ENCODE measurements around the gene DLGAP3. TPM values are rescaled to one million over a fixed set of nuclear protein-coding genes. Genes with fewer than 3 reads are reported as not detected.

The DLGAP3 gene
- total and polyA plus RNA-seq, 2 of the 13 experiments (the other 11 are each of a cell fraction or from before 2014, with no cell fraction given): 0.03 to 0.04 TPM

- H3K27ac ChIP-seq (ENCODE audit: extremely low read length, insufficient read depth, low read length): no peak overlapping the region
- ChIA-PET POLR2A (no interaction called here), CTCF (ENCODE audit: low intra/inter-chr PET ratio, low total read pairs) (interaction anchor here (4.1 kb wide), 1 partner anchor 63 kb away, joined by 81 read pairs; no protein-coding TSS in a partner anchor)
- H3K9me3 ChIP-seq (ENCODE audit: low read length): no peaks in the 10 kb centered on the region
- H4K20me1 ChIP-seq (ENCODE audit: insufficient read depth, low read length): no peaks in the 10 kb centered on the region; the same call in 1 of the 2 replicates
- H3K4me3 ChIP-seq (replicated peaks in 1 of 3; ENCODE audit: insufficient read depth in 1 of 3, low read depth in 2 of 3, low read length in 3 of 3): no peak overlapping the region
- FAIRE-seq: no peak
- H3K9ac ChIP-seq (ENCODE audit: insufficient read depth, low read depth, low read length): no peak overlapping the region
- ATAC-seq: no peak
- 93% methylated on average over 6 of the region's 6 CpGs for WGBS (ENCODE audit: low lambda C conversion rate)
- H3K36me3 ChIP-seq (replicated peaks in 1 of 2; ENCODE audit: control insufficient read depth in 1 of 2, insufficient read depth in 2 of 2, low read length in 2 of 2): peaks cover 7 to 14% of the 10 kb centered on the region in 2 experiments
- in situ Hi-C loops (cut with HindIII; ENCODE audit: extremely low pct_ligation_motif_present, low pct_unique_long_range_greater_than_20kb): loop anchor here (5.0 kb wide), 1 partner anchor 63 kb away; no protein-coding TSS in a partner anchor
- intact Hi-C loops (cut with micrococcal nuclease; ENCODE audit: unreplicated experiment): no loop called here
- no peak for DNase-seq (ENCODE audit: low spot score)
- no peaks in the 10 kb centered on the region for H3K79me2 ChIP-seq (ENCODE audit: insufficient read depth, low read length)
- H3K4me1 ChIP-seq (ENCODE audit: insufficient read depth, low read length): peaks cover 25% of the 10 kb centered on the region
- no peak overlapping the region for H3K4me2 ChIP-seq (ENCODE audit: low read depth, low read length)
- H3K27me3 ChIP-seq (ENCODE audit: control insufficient read depth in 1 of 2, insufficient read depth in 2 of 2, low read length in 2 of 2): no peaks in the 10 kb centered on the region
- BruUV-seq (replicated peaks): no TSS peak
- H2AFZ ChIP-seq (ENCODE audit: low read length): no peak overlapping the region
- TF ChIP-seq HINFP (CRISPR knock-in tag; IDR thresholded peaks at IDR 0.05; ENCODE audit: low read depth) (no peak), ZNF543 (CRISPR knock-in tag; IDR thresholded peaks at IDR 0.05) (no peak), ARID5B (CRISPR knock-in tag; IDR thresholded peaks at IDR 0.05) (no peak), ZNF567 (CRISPR knock-in tag; IDR thresholded peaks at IDR 0.05; ENCODE audit: borderline replicate concordance) (no peak), STAT6 (CRISPR knock-in tag; IDR thresholded peaks at IDR 0.05; ENCODE audit: borderline replicate concordance) (no peak), ZNF33B (CRISPR knock-in tag; IDR thresholded peaks at IDR 0.05) (no peak)
- TF ChIP-seq, protein P1, sequence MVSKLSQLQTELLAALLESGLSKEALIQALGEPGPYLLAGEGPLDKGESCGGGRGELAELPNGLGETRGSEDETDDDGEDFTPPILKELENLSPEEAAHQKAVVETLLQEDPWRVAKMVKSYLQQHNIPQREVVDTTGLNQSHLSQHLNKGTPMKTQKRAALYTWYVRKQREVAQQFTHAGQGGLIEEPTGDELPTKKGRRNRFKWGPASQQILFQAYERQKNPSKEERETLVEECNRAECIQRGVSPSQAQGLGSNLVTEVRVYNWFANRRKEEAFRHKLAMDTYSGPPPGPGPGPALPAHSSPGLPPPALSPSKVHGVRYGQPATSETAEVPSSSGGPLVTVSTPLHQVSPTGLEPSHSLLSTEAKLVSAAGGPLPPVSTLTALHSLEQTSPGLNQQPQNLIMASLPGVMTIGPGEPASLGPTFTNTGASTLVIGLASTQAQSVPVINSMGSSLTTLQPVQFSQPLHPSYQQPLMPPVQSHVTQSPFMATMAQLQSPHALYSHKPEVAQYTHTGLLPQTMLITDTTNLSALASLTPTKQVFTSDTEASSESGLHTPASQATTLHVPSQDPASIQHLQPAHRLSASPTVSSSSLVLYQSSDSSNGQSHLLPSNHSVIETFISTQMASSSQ (IDR thresholded peaks at IDR 0.05; ENCODE audit: low read depth): no peak
- TF ChIP-seq, protein P1 (CRISPR knock-in tag; IDR thresholded peaks at IDR 0.05; ENCODE audit: borderline replicate concordance): no peak
- TF ChIP-seq, protein P2, sequence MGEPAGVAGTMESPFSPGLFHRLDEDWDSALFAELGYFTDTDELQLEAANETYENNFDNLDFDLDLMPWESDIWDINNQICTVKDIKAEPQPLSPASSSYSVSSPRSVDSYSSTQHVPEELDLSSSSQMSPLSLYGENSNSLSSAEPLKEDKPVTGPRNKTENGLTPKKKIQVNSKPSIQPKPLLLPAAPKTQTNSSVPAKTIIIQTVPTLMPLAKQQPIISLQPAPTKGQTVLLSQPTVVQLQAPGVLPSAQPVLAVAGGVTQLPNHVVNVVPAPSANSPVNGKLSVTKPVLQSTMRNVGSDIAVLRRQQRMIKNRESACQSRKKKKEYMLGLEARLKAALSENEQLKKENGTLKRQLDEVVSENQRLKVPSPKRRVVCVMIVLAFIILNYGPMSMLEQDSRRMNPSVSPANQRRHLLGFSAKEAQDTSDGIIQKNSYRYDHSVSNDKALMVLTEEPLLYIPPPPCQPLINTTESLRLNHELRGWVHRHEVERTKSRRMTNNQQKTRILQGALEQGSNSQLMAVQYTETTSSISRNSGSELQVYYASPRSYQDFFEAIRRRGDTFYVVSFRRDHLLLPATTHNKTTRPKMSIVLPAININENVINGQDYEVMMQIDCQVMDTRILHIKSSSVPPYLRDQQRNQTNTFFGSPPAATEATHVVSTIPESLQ (CRISPR knock-in tag; conservative IDR thresholded peaks at IDR 0.05): no peak
These were observed 79.1 kb downstream of the DLGAP3 start for GRCh38 chr1:34850382-34850781.

Measured in HepG2 (cell line).